HepG2 (cell line): Measurements from ENCODE around the gene PRAC1. TPM values are rescaled to one million over a fixed set of nuclear protein-coding genes. Genes with fewer than 3 reads are reported as not detected.

Experiments
- ATAC-seq: fragments of 200-7000 bp; cut with Tn5 transposase; 3 replicates; pipeline ENCODE4 v1.9.1; 2020; ENCODE audit warnings: mild to moderate bottlenecking, moderate library complexity
- BruUV-seq: library from RNA; stranded (reverse); fragments of 400-500 nt; replicated peaks from 2 replicates; lab custom pipeline; 2021; lab: Mats Ljungman, UMichigan
- CTCF ChIA-PET: fragments of 300-600 bp; formaldehyde crosslinking; extraction: SDS; loops from one replicate; lab custom pipeline; 2021; ENCODE audit warnings: low total read pairs, inconsistent platforms, low intra/inter-chr PET ratio; lab: Yijun Ruan, JAX
- POLR2A ChIA-PET: fragments of 350-600 bp; sonication (Branson Sonifier 250); formaldehyde crosslinking; loops from one replicate; lab custom pipeline; 2020; ENCODE audit warnings: antibody characterized with exemption, inconsistent platforms; lab: Yijun Ruan, JAX
- DNase-seq: peaks from one replicate; pipeline ENCODE4 v3.0.0-alpha.2; 2015; ENCODE audit warnings: low spot score
- FAIRE-seq: peaks from 3 replicates; lab custom pipeline; 2011; peaks lifted over from hg19 to GRCh38; lab: Jason Lieb, UNC
- H2AFZ ChIP-seq: one replicate; pipeline ENCODE4 v1.6.1; 2011; ENCODE audit warnings: low read length, inconsistent platforms
- H3K27ac ChIP-seq: fragments of 300-600 bp; 3 replicates; pipeline ENCODE4 v1.8.0; 2011; ENCODE audit warnings: mixed run types, mild to moderate bottlenecking, mixed read lengths, low read length, inconsistent platforms; ENCODE audit not compliant: insufficient read depth; ENCODE audit errors: extremely low read length
- H3K27me3 ChIP-seq, 2 experiments: fragments of 200-600 bp in 1 of 2; 2 replicates in 1 of 2; 3 replicates in 1 of 2; pipeline versions ENCODE4 v1.6.0 to v1.8.0; 2011; ENCODE audit warnings: low read length in 2 of 2, mild to moderate bottlenecking in 2 of 2, moderate library complexity in 2 of 2, inconsistent platforms in 1 of 2; ENCODE audit not compliant: insufficient read depth in 2 of 2, control insufficient read depth in 1 of 2
- H3K36me3 ChIP-seq, 2 experiments: fragments of 200-600 bp in 1 of 2; replicated peaks in 1 of 2; 2 replicates in 1 of 2; 3 replicates in 1 of 2; pipeline versions ENCODE4 v1.5.1 to v1.8.0; 2011; ENCODE audit warnings: low read length in 2 of 2, inconsistent platforms in 1 of 2; ENCODE audit not compliant: insufficient read depth in 2 of 2, control insufficient read depth in 1 of 2
- H3K4me1 ChIP-seq: 2 replicates; pipeline ENCODE4 v1.5.1; 2012; ENCODE audit warnings: low read length, inconsistent platforms; ENCODE audit not compliant: insufficient read depth
- H3K4me2 ChIP-seq: 2 replicates; pipeline ENCODE4 v1.6.0; 2011; ENCODE audit warnings: low read depth, low read length, inconsistent platforms
- H3K4me3 ChIP-seq, 3 experiments: fragments of 200-600 bp in 1 of 3; sonication (generic), shearing (Covaris generic) in 1 of 3; replicated peaks in 1 of 3; 2 replicates each; pipeline ENCODE4 v1.5.1; 2011 to 2016; ENCODE audit warnings: low read length in 3 of 3, inconsistent platforms in 2 of 3, low read depth in 2 of 3, mild to moderate bottlenecking in 2 of 3, control low read depth in 1 of 3, mixed read lengths in 1 of 3; ENCODE audit not compliant: insufficient read depth in 1 of 3
- H3K79me2 ChIP-seq: one replicate; pipeline ENCODE4 v1.6.1; 2011; ENCODE audit warnings: low read length, inconsistent platforms; ENCODE audit not compliant: insufficient read depth
- H3K9ac ChIP-seq: 2 replicates; pipeline ENCODE4 v1.6.0; 2011; ENCODE audit warnings: mild to moderate bottlenecking, low read depth, low read length, inconsistent platforms; ENCODE audit not compliant: insufficient read depth
- H3K9me3 ChIP-seq: 2 replicates; pipeline ENCODE4 v1.5.1; 2012; ENCODE audit warnings: mild to moderate bottlenecking, low read length
- H4K20me1 ChIP-seq: 2 replicates; pipeline ENCODE4 v1.6.0; 2011; ENCODE audit warnings: inconsistent platforms, mild to moderate bottlenecking, low read length, moderate library complexity; ENCODE audit not compliant: insufficient read depth
- CENPX ChIP-seq: sonication (generic); formaldehyde crosslinking; IDR thresholded peaks from 2 replicates; pipeline ENCODE4 v1.9.0; 2021; ENCODE audit warnings: mild to moderate bottlenecking, missing genetic modification reagents, moderate library complexity
- HIC2 ChIP-seq: sonication (generic); formaldehyde crosslinking; IDR thresholded peaks from 2 replicates; pipeline ENCODE4 v1.9.0; 2022; ENCODE audit warnings: low read depth, missing genetic modification reagents
- MTF2 ChIP-seq: sonication (generic); formaldehyde crosslinking; IDR thresholded peaks from 2 replicates; pipeline ENCODE4 v1.5.0; 2020; ENCODE audit warnings: missing genetic modification reagents, borderline replicate concordance
- NAIF1 ChIP-seq: sonication (generic); formaldehyde crosslinking; IDR thresholded peaks from 2 replicates; pipeline ENCODE4 v1.5.0; 2020; ENCODE audit warnings: mild to moderate bottlenecking, missing genetic modification reagents, borderline replicate concordance
- PPARG ChIP-seq: conservative IDR thresholded peaks from 2 replicates; pipeline ENCODE4 v1.6.1; 2016; ENCODE audit warnings: missing biosample characterization, missing genetic modification reagents
- RAD51 ChIP-seq: fragments of 450-650 bp; IDR thresholded peaks from 2 replicates; pipeline ENCODE4 v1.6.1; 2016; ENCODE audit warnings: borderline replicate concordance
- SMAD1 ChIP-seq: sonication (generic); formaldehyde crosslinking; IDR thresholded peaks from 2 replicates; pipeline ENCODE4 v1.4.0; 2020; ENCODE audit warnings: missing genetic modification reagents, low read depth, mild to moderate bottlenecking, borderline replicate concordance
- ZNF207 ChIP-seq: fragments of 450-650 bp; IDR thresholded peaks from 2 replicates; pipeline ENCODE4 v1.6.1; 2016; ENCODE audit warnings: antibody characterized with exemption, borderline replicate concordance
- ZNF34 ChIP-seq: sonication (generic); formaldehyde crosslinking; IDR thresholded peaks from 2 replicates; pipeline ENCODE4 v1.4.0; 2020; ENCODE audit warnings: mild to moderate bottlenecking, missing genetic modification reagents, borderline replicate concordance
- ZNF567 ChIP-seq: sonication (generic); formaldehyde crosslinking; IDR thresholded peaks from 2 replicates; pipeline ENCODE4 v1.8.1; 2023; ENCODE audit warnings: mild to moderate bottlenecking, missing genetic modification reagents, borderline replicate concordance
- ZNF629 ChIP-seq: sonication (generic); formaldehyde crosslinking; conservative IDR thresholded peaks from 2 replicates; pipeline ENCODE4 v1.5.0; 2020; ENCODE audit warnings: missing genetic modification reagents
- ZNF780A ChIP-seq: sonication (generic); formaldehyde crosslinking; IDR thresholded peaks from 2 replicates; pipeline ENCODE4 v1.8.0; 2022; ENCODE audit warnings: mild to moderate bottlenecking, missing genetic modification reagents, moderate library complexity
- ZSCAN29 ChIP-seq: sonication (generic); formaldehyde crosslinking; conservative IDR thresholded peaks from 2 replicates; pipeline ENCODE4 v1.4.0; 2020; ENCODE audit warnings: mild to moderate bottlenecking, missing genetic modification reagents
- in situ Hi-C: cut with HindIII; loops from 2 replicates; pipeline ENCODE4 v1.10.0; 2017; ENCODE audit warnings: low pct_unique_long_range_greater_than_20kb; ENCODE audit not compliant: extremely low pct_ligation_motif_present
- intact Hi-C: fragments of 100-400 bp; cut with micrococcal nuclease; formaldehyde crosslinking; loops from one replicate; pipeline ENCODE4 v1.10.0; 2022; ENCODE audit not compliant: unreplicated experiment
- polyA plus RNA-seq, 8 experiments: library from polyadenylated mRNA; depleted of rRNA in 3 of 8; stranded (reverse) in 7 of 8; unstranded in 1 of 8; fragments of >200 nt; fragmentation: Illumina TruSeq in 4 of 8; extraction: Trizol in 4 of 8; gene quantifications; 2 replicates each; pipeline versions ENCODE4 v1.2.1 to v1.2.3, GENCODE V29; 2011 to 2016; ENCODE audit warnings: low read depth in 4 of 8, missing spikeins in 1 of 8, mixed read lengths in 1 of 8; ENCODE audit not compliant: insufficient read depth in 1 of 8
- total RNA-seq, 5 experiments: library from RNA; depleted of rRNA; stranded (reverse); fragments of >200 nt; fragmentation: Illumina TruSeq; extraction: Trizol; gene quantifications; 2 replicates each; pipeline ENCODE4 v1.2.3, GENCODE V29; 2016; ENCODE audit warnings: low read depth in 1 of 5
- TF ChIP-seq, protein P1 (sequence below): sonication (generic); formaldehyde crosslinking; IDR thresholded peaks from 2 replicates; pipeline ENCODE4 v1.8.0; 2022; ENCODE audit warnings: missing genetic modification reagents, low read depth, mild to moderate bottlenecking, borderline replicate concordance
- TF ChIP-seq, protein P2 (sequence below): sonication (generic); formaldehyde crosslinking; IDR thresholded peaks from 2 replicates; pipeline ENCODE4 v1.5.0; 2020; ENCODE audit warnings: mild to moderate bottlenecking, missing genetic modification reagents, borderline replicate concordance

Gene PRAC1
- total and polyA plus RNA-seq, 2 of the 13 experiments (the other 11 are each of a cell fraction or from before 2014, with no cell fraction given): not detected

DNA sequence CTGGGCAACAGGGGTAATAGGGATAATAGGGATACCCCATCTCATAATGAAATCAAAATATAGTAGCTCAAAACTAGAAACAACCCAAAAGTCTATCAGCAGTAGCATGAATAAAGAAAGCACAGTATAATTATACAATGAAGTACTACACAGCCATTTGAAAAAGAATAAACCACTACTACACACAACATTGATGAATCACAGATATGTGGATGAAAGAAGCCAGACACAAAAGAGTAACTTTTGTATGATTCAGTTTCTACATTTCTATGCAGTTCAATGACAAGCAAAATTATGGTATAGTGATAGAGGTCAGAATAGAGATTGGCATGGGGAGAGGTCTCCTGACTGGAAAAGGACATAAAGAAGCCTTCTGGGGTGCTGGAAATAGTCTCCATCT lies 9.0 kb upstream of the PRAC1 start:
- FAIRE-seq: no peak
- no TSS peak for BruUV-seq
- Histone ChIP-seq H3K27ac (no peak overlapping the region), H3K79me2 (no peaks in the 10 kb centered on the region), H3K9me3 (no peaks in the 10 kb centered on the region), H3K36me3 (no peaks in the 10 kb centered on the region), H2AFZ (no peak overlapping the region), H3K4me3 (no peak overlapping the region), H3K4me2 (no peak overlapping the region), H3K9ac (no peak overlapping the region), H3K4me1 (peaks cover 8% of the 10 kb centered on the region), H4K20me1 (peaks cover 4% of the 10 kb centered on the region; the same call in 1 of the 2 replicates), H3K27me3 (peaks cover 17 to 96% of the 10 kb centered on the region in 2 experiments; a peak in 4 of 5 replicates)
- in situ Hi-C loops (no loop called here), intact Hi-C loops (no loop called here)
- ChIA-PET CTCF (no interaction called here), POLR2A (no interaction called here)
- DNase-seq: no peak
- ATAC-seq: no peak
- no peak for TF ChIP-seq PPARG (CRISPR knock-in tag)
- TF ChIP-seq, protein P1, sequence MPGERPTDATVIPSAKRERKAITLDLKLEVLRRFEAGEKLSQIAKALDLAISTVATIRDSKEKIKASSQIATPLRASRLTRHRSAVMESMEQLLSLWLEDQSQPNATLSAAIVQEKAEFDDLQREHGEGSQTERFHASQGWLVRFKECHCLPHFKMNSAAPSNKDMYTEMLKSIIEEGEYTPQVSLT: no peak
- TF ChIP-seq MTF2 (CRISPR knock-in tag): no peak
- no peak for TF ChIP-seq ZNF780A
- no peak for TF ChIP-seq ZNF207
- TF ChIP-seq, protein P2, sequence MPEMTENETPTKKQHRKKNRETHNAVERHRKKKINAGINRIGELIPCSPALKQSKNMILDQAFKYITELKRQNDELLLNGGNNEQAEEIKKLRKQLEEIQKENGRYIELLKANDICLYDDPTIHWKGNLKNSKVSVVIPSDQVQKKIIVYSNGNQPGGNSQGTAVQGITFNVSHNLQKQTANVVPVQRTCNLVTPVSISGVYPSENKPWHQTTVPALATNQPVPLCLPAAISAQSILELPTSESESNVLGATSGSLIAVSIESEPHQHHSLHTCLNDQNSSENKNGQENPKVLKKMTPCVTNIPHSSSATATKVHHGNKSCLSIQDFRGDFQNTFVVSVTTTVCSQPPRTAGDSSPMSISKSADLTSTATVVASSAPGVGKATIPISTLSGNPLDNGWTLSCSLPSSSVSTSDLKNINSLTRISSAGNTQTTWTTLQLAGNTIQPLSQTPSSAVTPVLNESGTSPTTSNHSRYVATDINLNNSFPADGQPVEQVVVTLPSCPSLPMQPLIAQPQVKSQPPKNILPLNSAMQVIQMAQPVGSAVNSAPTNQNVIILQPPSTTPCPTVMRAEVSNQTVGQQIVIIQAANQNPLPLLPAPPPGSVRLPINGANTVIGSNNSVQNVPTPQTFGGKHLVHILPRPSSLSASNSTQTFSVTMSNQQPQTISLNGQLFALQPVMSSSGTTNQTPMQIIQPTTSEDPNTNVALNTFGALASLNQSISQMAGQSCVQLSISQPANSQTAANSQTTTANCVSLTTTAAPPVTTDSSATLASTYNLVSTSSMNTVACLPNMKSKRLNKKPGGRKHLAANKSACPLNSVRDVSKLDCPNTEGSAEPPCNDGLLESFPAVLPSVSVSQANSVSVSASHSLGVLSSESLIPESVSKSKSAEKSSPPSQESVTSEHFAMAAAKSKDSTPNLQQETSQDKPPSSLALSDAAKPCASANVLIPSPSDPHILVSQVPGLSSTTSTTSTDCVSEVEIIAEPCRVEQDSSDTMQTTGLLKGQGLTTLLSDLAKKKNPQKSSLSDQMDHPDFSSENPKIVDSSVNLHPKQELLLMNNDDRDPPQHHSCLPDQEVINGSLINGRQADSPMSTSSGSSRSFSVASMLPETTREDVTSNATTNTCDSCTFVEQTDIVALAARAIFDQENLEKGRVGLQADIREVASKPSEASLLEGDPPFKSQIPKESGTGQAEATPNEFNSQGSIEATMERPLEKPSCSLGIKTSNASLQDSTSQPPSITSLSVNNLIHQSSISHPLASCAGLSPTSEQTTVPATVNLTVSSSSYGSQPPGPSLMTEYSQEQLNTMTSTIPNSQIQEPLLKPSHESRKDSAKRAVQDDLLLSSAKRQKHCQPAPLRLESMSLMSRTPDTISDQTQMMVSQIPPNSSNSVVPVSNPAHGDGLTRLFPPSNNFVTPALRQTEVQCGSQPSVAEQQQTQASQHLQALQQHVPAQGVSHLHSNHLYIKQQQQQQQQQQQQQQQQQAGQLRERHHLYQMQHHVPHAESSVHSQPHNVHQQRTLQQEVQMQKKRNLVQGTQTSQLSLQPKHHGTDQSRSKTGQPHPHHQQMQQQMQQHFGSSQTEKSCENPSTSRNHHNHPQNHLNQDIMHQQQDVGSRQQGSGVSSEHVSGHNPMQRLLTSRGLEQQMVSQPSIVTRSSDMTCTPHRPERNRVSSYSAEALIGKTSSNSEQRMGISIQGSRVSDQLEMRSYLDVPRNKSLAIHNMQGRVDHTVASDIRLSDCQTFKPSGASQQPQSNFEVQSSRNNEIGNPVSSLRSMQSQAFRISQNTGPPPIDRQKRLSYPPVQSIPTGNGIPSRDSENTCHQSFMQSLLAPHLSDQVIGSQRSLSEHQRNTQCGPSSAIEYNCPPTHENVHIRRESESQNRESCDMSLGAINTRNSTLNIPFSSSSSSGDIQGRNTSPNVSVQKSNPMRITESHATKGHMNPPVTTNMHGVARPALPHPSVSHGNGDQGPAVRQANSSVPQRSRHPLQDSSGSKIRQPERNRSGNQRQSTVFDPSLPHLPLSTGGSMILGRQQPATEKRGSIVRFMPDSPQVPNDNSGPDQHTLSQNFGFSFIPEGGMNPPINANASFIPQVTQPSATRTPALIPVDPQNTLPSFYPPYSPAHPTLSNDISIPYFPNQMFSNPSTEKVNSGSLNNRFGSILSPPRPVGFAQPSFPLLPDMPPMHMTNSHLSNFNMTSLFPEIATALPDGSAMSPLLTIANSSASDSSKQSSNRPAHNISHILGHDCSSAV: no peak
- no peak for TF ChIP-seq ZNF629 (CRISPR knock-in tag)
- no peak for TF ChIP-seq SMAD1 (CRISPR knock-in tag)
- TF ChIP-seq CENPX (CRISPR knock-in tag): no peak
- no peak for TF ChIP-seq ZNF34 (CRISPR knock-in tag)
- no peak for TF ChIP-seq RAD51
- TF ChIP-seq HIC2: no peak
- no peak for TF ChIP-seq ZSCAN29 (CRISPR knock-in tag)
- TF ChIP-seq NAIF1: no peak
- no peak for TF ChIP-seq ZNF567 (CRISPR knock-in tag)
